ENCODE measurements around the gene PTPN5. TPM values are rescaled to one million over a fixed set of nuclear protein-coding genes. Genes with fewer than 3 reads are reported as not detected.

PTPN5 gene
- total RNA-seq, 4 donors from 2014 or later, result 0.38 to 0.65 (median 0.44) TPM; not detected in 1

DNA sequence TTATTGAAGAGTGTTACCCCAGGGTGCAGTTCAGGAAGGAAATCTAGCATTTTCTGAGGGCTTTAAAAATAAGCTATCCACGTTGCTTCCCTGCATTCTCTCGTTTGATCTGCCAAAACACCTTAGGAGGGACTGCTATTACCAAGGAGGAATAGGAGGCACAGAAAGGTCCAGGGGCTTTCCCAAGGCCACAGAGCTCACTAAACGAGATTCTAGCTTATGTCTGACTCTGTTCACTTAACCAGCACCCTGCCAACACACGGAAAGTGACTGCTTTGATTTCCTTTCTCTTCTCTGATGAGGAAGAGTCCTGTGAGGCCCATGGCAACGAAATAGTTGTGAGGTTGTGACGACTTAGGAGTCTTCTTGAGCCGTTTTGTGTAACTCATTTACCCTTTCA lies 3.4 kb upstream of the PTPN5 start:
- TF ChIP-seq, protein P1, sequence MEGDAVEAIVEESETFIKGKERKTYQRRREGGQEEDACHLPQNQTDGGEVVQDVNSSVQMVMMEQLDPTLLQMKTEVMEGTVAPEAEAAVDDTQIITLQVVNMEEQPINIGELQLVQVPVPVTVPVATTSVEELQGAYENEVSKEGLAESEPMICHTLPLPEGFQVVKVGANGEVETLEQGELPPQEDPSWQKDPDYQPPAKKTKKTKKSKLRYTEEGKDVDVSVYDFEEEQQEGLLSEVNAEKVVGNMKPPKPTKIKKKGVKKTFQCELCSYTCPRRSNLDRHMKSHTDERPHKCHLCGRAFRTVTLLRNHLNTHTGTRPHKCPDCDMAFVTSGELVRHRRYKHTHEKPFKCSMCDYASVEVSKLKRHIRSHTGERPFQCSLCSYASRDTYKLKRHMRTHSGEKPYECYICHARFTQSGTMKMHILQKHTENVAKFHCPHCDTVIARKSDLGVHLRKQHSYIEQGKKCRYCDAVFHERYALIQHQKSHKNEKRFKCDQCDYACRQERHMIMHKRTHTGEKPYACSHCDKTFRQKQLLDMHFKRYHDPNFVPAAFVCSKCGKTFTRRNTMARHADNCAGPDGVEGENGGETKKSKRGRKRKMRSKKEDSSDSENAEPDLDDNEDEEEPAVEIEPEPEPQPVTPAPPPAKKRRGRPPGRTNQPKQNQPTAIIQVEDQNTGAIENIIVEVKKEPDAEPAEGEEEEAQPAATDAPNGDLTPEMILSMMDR (IDR thresholded peaks at IDR 0.05; ENCODE audit: low read depth), result no peak

DNA sequence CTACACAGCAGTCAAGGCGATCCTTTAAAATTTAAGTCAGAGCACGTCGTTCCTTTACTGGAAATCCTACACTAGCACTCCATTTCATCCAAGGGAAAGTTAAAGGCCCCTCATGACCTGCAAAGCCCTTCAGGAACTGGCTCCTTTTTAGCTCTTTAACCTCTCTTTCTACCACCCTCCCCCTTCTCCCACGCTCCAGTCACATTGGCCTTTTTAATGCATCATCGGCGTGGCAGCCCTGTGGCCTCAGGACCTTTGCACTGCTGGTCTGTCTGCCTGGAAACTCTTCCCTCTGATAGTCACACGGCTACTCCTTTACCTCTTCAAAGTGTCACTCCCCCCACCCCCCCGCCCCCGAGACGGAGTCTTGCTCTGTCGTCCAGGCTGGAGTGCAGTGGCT lies 1.2 kb upstream of the PTPN5 start:
- TF ChIP-seq, protein P1 (IDR thresholded peaks at IDR 0.05; ENCODE audit: low read depth), result no peak

DNA sequence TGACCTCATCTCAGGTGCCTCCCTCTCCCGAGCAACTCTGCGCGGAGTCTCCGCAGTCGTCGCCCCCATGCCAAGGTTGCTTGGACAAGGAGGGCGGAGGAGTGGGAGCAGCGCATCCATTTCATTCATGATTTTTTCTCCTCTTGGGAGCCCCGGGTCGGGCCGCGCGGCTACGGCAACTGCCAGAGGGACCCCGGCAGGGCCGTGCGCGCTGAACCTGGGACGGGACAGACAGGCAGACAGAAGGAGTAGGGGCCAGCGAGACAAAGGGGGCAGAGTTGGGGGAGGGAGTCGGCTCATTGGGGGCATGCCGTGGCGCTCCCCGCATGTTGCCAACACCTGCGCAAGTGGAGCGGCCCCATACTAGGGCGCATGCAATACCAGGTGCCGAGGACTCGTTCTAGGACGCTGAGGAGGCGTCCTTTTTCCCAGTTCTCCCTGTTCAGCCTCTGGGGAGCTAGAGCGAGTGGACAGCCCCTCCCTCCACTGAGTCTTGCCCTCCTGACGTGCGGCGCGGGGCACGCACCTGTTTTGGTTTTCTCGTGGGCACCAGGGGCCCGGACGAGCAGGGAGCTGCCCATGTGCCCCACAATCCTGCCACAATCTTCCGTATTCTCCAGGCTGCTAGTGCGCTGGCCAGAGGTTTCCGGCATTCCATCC lies 501 bp upstream of the PTPN5 start:
- TF ChIP-seq, protein P1 (IDR thresholded peaks at IDR 0.05; ENCODE audit: low read depth), result no peak

DNA sequence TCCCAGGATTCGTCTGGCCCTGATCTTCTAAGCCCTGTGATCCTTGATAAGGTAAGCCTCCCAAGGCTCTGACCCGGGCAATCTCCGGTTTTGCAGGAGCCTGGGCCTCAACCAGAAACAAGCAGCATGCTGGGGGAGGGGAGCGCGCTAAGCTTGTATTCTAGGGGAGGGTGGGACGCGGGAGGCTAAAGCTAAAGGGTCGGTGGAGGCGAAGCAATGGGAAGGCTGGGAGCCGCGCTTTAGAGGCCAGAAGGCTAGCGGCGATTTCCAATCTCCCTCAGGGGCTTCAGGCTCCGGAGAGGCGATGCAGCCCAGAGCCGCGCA lies 753 bp downstream of the PTPN5 start:
- TF ChIP-seq, protein P1 (IDR thresholded peaks at IDR 0.05; ENCODE audit: low read depth), result no peak

DNA sequence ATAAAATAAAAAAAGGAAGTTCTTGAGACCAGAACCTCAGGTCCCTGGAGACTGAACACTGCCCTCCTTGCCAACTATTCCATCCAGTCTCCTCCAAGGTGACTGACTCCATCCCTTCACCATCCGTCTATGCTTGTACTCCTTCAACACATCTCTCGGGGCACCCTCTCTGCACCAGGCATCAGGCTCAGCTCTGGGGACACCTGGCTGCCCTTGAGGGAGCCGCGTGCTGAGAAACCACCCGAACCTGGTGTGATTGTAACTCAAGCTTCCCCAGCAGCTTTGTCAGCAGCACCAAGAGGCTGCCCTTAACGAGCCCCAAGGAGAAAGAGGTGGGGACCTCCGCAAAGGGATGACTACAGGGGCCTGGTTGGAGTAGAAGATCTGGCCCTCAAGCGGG lies 1.7 kb downstream of the PTPN5 start:
- TF ChIP-seq, protein P1 (IDR thresholded peaks at IDR 0.05; ENCODE audit: low read depth), result no peak

DNA sequence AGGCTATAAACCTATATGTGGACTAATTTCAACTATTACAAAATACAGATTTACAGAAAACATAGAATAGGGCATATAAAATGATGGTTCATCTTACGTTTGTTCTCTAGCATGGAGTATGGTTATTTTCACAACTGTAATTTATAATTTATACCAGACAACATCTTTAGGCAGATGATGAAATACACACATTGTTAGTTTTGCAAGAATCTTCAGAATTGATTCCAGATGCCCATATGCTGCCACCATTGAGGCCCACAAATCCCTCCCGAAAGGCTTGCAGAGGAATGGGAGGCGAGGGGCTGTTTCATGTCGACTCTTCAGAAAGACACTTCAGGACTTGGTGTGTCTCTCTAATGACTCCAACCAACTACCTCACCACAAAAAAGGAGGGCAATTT lies 6.2 kb downstream of the PTPN5 start:
- TF ChIP-seq, protein P1 (IDR thresholded peaks at IDR 0.05; ENCODE audit: low read depth), result no peak

DNA sequence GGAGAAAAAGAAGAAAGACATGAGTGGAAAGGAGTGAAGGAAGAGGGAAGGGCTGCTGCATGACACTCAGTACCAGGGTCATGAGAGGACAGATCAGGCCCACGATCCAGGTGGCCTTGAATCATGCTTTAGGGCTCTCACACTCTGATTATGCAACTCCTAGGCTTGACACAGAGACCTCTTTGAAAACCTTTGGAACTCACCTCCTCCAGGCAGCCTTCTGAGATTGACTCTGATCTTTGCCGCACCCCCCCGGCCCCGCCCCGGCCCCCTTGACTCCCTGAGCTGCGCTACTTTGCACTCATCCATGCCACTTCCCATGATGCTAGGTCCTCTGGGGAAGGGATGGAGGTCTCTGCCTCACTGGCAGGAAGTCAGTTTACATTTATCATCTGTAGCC lies 10.7 kb downstream of the PTPN5 start:
- TF ChIP-seq, protein P1 (IDR thresholded peaks at IDR 0.05; ENCODE audit: low read depth), result no peak
